ENCODE data around the gene PSMD6. TPM values are rescaled to one million over a fixed set of nuclear protein-coding genes. Genes with fewer than 3 reads are reported as not detected.

Gene PSMD6
- polyA plus RNA-seq, 1 experiment = 47.8 TPM

DNA sequence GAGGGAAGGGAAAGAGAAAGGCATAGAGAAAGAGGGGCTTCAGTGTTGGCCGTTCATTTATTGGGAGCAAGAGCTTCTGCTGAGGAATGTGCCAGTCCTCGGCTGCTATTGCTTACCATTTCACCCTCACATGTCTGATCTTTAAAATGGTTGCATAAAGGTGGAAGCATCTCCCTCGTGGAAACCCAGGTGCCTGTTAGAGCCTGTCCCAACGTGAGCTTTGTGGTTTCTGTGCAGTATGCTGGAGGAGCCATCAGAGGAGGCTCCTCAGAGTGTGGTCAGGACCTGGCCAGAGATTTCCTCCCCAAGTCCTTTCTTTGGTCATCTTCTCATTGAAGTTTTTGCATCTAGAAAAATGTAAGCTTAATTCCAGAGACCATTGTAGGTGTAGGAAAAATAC, 34.4 kb downstream of the PSMD6 start:
- Histone ChIP-seq H3K4me3 (ENCODE audit: low read depth, low read length) (no peak overlapping the region), H3K27me3 (ENCODE audit: control insufficient read depth, insufficient read depth, low read length) (no peaks in the 10 kb centered on the region), H3K36me3 (ENCODE audit: control insufficient read depth, insufficient read depth, low read length) (peaks cover 19% of the 10 kb centered on the region)
- TF ChIP-seq, protein P1, sequence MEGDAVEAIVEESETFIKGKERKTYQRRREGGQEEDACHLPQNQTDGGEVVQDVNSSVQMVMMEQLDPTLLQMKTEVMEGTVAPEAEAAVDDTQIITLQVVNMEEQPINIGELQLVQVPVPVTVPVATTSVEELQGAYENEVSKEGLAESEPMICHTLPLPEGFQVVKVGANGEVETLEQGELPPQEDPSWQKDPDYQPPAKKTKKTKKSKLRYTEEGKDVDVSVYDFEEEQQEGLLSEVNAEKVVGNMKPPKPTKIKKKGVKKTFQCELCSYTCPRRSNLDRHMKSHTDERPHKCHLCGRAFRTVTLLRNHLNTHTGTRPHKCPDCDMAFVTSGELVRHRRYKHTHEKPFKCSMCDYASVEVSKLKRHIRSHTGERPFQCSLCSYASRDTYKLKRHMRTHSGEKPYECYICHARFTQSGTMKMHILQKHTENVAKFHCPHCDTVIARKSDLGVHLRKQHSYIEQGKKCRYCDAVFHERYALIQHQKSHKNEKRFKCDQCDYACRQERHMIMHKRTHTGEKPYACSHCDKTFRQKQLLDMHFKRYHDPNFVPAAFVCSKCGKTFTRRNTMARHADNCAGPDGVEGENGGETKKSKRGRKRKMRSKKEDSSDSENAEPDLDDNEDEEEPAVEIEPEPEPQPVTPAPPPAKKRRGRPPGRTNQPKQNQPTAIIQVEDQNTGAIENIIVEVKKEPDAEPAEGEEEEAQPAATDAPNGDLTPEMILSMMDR (IDR thresholded peaks at IDR 0.05; ENCODE audit: insufficient read depth, low read depth, low read length) = no peak
- DNase-seq (ENCODE audit: low read depth) = no peak
- CTCF ChIA-PET = interaction anchor here (1.0 to 1.6 kb wide), 4 partner anchors 27 to 81 kb away, joined by 3 to 5 read pairs (median 4); no protein-coding TSS in a partner anchor
- POLR2A ChIA-PET = no interaction called here

DNA sequence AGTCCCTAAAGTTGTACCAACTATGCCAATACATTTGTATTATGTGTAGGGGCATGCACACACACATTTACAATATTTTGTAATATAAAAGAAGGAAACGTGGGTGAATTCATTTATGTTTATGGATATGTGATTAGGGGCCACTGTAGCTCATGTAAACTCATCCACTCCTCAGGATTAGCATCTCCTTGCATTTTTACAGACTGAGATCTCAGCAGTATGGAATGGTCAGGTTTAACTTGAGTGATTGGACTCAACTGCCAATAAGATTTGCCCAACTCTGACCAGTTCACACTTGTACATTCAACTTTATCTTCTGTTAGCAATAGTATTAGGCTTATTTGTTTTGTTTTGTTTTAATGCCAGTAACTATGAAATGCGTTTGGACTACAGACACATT, 36.5 kb downstream of the PSMD6 start:
- CTCF ChIA-PET = interaction anchor here (1.0 to 1.6 kb wide), 2 partner anchors 11 to 25 kb away, joined by 3 to 4 read pairs; no protein-coding TSS in a partner anchor
- TF ChIP-seq, protein P1 (IDR thresholded peaks at IDR 0.05; ENCODE audit: insufficient read depth, low read depth, low read length) = no peak
- Histone ChIP-seq H3K4me3 (ENCODE audit: low read depth, low read length) (no peak overlapping the region), H3K36me3 (ENCODE audit: control insufficient read depth, insufficient read depth, low read length) (peaks cover 25% of the 10 kb centered on the region), H3K27me3 (ENCODE audit: control insufficient read depth, insufficient read depth, low read length) (no peaks in the 10 kb centered on the region)
- POLR2A ChIA-PET = no interaction called here
- no peak for DNase-seq (ENCODE audit: low read depth)

DNA sequence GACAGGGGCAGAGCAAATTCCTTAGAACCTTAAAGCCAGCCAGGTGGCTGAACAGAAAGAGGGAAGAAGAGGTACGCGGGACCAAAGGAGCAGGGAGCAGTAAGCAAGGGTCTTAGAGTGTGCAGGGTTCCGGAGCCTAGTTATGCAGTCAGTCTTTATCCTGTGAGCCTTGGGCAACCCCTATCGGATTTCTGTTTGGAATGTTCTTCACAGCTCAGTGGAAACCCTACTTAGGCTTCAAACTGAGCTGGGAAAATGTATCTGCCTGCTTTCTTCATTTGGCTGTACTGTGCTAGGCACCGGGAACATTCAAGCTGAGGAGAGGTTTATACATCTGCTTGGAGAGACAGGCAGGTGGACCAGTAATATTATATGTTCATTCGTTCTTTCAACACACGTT, 37.1 kb downstream of the PSMD6 start:
- Histone ChIP-seq H3K36me3 (ENCODE audit: control insufficient read depth, insufficient read depth, low read length) (peaks cover 23% of the 10 kb centered on the region), H3K27me3 (ENCODE audit: control insufficient read depth, insufficient read depth, low read length) (no peaks in the 10 kb centered on the region), H3K4me3 (ENCODE audit: low read depth, low read length) (no peak overlapping the region)
- ChIA-PET POLR2A (no interaction called here), CTCF (interaction anchor here (1.0 to 1.6 kb wide), 2 partner anchors 10 to 24 kb away, joined by 3 to 4 read pairs; no protein-coding TSS in a partner anchor)
- DNase-seq (ENCODE audit: low read depth) = no peak
- TF ChIP-seq, protein P1 (IDR thresholded peaks at IDR 0.05; ENCODE audit: insufficient read depth, low read depth, low read length) = no peak

DNA sequence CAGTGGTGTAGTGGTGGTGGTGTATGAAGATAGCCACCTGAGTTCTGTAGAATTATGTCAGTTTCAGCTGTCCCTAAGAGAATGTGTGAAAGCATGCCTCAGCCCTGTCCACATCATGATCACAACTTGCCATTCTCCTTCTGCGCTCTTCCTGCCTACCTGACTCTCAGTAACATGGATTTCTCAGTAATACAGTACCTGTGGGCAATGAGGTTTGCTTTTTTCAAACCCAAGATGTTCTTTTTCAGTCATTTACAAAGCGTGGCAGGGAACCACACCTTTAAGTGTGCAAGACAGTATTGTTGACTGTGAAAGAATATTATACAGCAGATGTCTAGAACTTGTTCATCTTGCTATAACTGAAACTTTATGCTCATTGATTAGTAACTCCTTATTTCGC, 38.9 kb downstream of the PSMD6 start:
- no peak for DNase-seq (ENCODE audit: low read depth)
- TF ChIP-seq, protein P1 (IDR thresholded peaks at IDR 0.05; ENCODE audit: insufficient read depth, low read depth, low read length) = no peak
- CTCF ChIA-PET = interaction anchor here (1.0 to 3.9 kb wide), 4 partner anchors 9 to 124 kb away, joined by 3 to 23 read pairs (median 3); no protein-coding TSS in a partner anchor
- peaks cover 18% of the 10 kb centered on the region for H3K36me3 ChIP-seq (ENCODE audit: control insufficient read depth, insufficient read depth, low read length)
- POLR2A ChIA-PET = no interaction called here
- H3K4me3 ChIP-seq (ENCODE audit: low read depth, low read length) = no peak overlapping the region
- no peaks in the 10 kb centered on the region for H3K27me3 ChIP-seq (ENCODE audit: control insufficient read depth, insufficient read depth, low read length)

DNA sequence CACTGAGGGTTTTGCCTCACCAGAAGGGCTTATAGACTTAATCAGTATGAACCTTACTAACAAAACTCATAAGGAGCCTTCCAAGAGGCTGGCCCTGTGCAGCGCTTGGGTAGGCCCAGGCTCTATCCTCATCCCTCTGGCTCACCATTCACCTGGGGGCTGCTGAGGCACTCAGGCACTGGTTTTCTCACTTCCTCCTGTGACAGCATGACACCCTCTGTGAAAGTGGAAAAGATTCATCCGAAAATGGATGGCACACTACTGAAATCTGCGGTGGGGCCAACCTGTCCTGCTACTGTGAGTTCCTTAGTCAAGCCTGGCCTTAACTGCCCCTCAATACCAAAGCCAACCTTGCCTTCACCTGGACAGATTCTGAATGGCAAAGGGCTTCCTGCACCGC, 41.3 kb downstream of the PSMD6 start:
- peaks cover 14% of the 10 kb centered on the region for H3K36me3 ChIP-seq (ENCODE audit: control insufficient read depth, insufficient read depth, low read length)
- TF ChIP-seq, protein P1 (IDR thresholded peaks at IDR 0.05; ENCODE audit: insufficient read depth, low read depth, low read length) = no peak
- POLR2A ChIA-PET = no interaction called here

More for the DNA sequence above, 41.3 kb downstream of the PSMD6 start:
- H3K27me3 ChIP-seq (ENCODE audit: control insufficient read depth, insufficient read depth, low read length) = no peaks in the 10 kb centered on the region
- H3K4me3 ChIP-seq (ENCODE audit: low read depth, low read length) = no peak overlapping the region
- no peak for DNase-seq (ENCODE audit: low read depth)
- CTCF ChIA-PET = interaction anchor here (3.9 to 7.7 kb wide), 2 partner anchors 11 kb away, joined by 23 to 58 read pairs; no protein-coding TSS in a partner anchor
